Adrenal gland (tissue), 12 donors: ENCODE data around the gene RNH1. TPM values are rescaled to one million over a fixed set of nuclear protein-coding genes. Genes with fewer than 3 reads are reported as not detected.

Experiments used
- DNase-seq, 7 donors: peaks; one replicate each; pipeline ENCODE4 v3.0.0-alpha.2; 2019 to 2020
- H3K27ac ChIP-seq, 5 donors: fragments of 200-600 bp; sonication (generic) in 4 of 5; 1 replicate in 3 of 5; 2 replicates in 2 of 5; pipeline versions ENCODE4 v1.5.1 to v1.8.0; 2016 to 2020; ENCODE audit warnings: mild to moderate bottlenecking in 1 of 5
- H3K27me3 ChIP-seq: fragments of 200-600 bp; 2 replicates; pipeline ENCODE4 v1.8.0; 2021
- H3K36me3 ChIP-seq, 2 donors: fragments of 200-600 bp; replicated peaks in 1 of 2; 1 replicate in 1 of 2; 2 replicates in 1 of 2; pipeline versions ENCODE4 v1.5.1 to v1.8.0; 2018 to 2022
- H3K4me1 ChIP-seq, 2 donors: fragments of 200-600 bp; replicated peaks in 1 of 2; 1 replicate in 1 of 2; 2 replicates in 1 of 2; pipeline versions ENCODE4 v1.5.1 to v1.8.0; 2018 to 2021
- H3K4me3 ChIP-seq, 4 donors: fragments of 200-600 bp; sonication (generic) in 3 of 4; one replicate each; pipeline ENCODE4 v1.5.1; 2016 to 2018
- H3K9me3 ChIP-seq, 3 donors: fragments of 200-600 bp; sonication (generic) in 1 of 3; replicated peaks in 1 of 3; 1 replicate in 2 of 3; 2 replicates in 1 of 3; pipeline versions ENCODE4 v1.5.1 to v1.8.0; 2016 to 2021
- POLR2A ChIP-seq, 2 donors: fragments of 450-650 bp; IDR thresholded peaks; one replicate each; pipeline ENCODE4 v1.6.1; 2017; ENCODE audit warnings: antibody characterized with exemption in 2 of 2, mild to moderate bottlenecking in 2 of 2, moderate library complexity in 1 of 2
- WGBS, 4 donors: extraction: QIAGEN DNeasy Blood & Tissue Kit in 2 of 4; methylation state at CpG; one replicate each; pipeline versions ENCODE4 v1.1.5 to v1.1.7; 2013 to 2017; 5-methylcytosine and 5-hydroxymethylcytosine counted together
- intact Hi-C, 2 donors: fragments of 100-400 bp; cut with DNase I; formaldehyde crosslinking; loops; one replicate each; pipeline versions ENCODE4 v1.14.1 to v1.15.0; 2022 to 2023
- polyA plus RNA-seq, 3 donors: library from polyadenylated mRNA; stranded (reverse); fragments of 200-250 nt in 2 of 3; fragments of 350-450 nt in 1 of 3; fragmentation: Illumina TruSeq in 1 of 3; extraction: RNeasy Lipid Tissue Mini Kit (QIAGEN cat#74804) in 1 of 3; gene quantifications; one replicate each; pipeline ENCODE4 v1.2.3, GENCODE V29; 2013 to 2014
- total RNA-seq, 9 donors: library from RNA; depleted of rRNA in 4 of 9; stranded (reverse); fragments of >200 nt in 4 of 9; fragments of 120-200 nt in 1 of 9; fragmentation: NEBNext Ultra II Directional in 1 of 9; extraction: Animal tissue kit (Norgen Biotek cat#: 25700) in 1 of 9; gene quantifications; one replicate each; pipeline versions ENCODE4 v1.1.0 to v1.2.4, GENCODE V29; 2013 to 2023
- TF ChIP-seq, protein P1 (sequence below), 6 experiments: fragments of 450-650 bp in 4 of 6; fragments of 200-600 bp in 2 of 6; sonication (generic) in 1 of 6; IDR thresholded peaks; 1 replicate in 5 of 6; 2 replicates in 1 of 6; pipeline versions ENCODE4 v1.5.1 to v1.8.0; 2016 to 2021; ENCODE audit warnings: antibody characterized with exemption in 6 of 6, mild to moderate bottlenecking in 2 of 6, moderate library complexity in 1 of 6
- donor health status: healthy with polysubstance abuse.
- donor health status: Bipolar disorder and iron deficiency.
- donor health status: DM: yes; HTN: yes; CAD: no.
- donor health status: DM: no; HTN: no; CAD: no.
- donor health status: DM: no; HTN: no; CAD: no.
- donor health status: DM: yes; HTN: yes; CAD: no.

Gene RNH1
- total and polyA plus RNA-seq, 12 donors: 36.3 to 342 (median 205) TPM

DNA sequence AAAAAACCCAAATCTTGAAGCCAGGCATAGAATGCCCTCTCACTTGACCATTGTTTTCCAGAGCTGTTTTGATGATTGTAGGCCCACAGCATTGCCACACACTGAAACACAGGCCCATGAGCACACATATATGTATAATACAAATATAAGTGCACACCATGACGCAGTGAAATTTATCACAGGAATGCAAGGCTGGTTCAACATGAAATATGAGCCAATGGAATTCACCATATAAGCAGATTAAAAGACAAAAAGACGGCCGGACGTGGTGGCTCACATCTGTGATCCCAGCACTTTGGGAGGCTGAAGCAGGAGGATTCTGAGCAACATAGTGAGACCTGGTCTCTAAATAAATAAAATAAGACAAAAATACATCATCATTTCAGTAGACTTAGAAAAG is 9.4 kb upstream of the RNH1 start:
- Histone ChIP-seq H3K4me3 (no peak overlapping the region), H3K27me3 (no peaks in the 10 kb centered on the region), H3K27ac (no peak overlapping the region), H3K36me3 (no peaks in the 10 kb centered on the region), H3K9me3 (no peaks in the 10 kb centered on the region), H3K4me1 (peaks cover 0 to 3% of the 10 kb centered on the region in 2 donors)
- WGBS, 4 donors: 94 to 96% (median 95%) methylated on average over 4 of the region's 4 CpGs
- DNase-seq: no peak
- intact Hi-C loops: no loop called here
- TF ChIP-seq, protein P1, sequence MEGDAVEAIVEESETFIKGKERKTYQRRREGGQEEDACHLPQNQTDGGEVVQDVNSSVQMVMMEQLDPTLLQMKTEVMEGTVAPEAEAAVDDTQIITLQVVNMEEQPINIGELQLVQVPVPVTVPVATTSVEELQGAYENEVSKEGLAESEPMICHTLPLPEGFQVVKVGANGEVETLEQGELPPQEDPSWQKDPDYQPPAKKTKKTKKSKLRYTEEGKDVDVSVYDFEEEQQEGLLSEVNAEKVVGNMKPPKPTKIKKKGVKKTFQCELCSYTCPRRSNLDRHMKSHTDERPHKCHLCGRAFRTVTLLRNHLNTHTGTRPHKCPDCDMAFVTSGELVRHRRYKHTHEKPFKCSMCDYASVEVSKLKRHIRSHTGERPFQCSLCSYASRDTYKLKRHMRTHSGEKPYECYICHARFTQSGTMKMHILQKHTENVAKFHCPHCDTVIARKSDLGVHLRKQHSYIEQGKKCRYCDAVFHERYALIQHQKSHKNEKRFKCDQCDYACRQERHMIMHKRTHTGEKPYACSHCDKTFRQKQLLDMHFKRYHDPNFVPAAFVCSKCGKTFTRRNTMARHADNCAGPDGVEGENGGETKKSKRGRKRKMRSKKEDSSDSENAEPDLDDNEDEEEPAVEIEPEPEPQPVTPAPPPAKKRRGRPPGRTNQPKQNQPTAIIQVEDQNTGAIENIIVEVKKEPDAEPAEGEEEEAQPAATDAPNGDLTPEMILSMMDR (IDR thresholded peaks at IDR 0.05): no peak
- no peak for TF ChIP-seq POLR2A (IDR thresholded peaks at IDR 0.05)

DNA sequence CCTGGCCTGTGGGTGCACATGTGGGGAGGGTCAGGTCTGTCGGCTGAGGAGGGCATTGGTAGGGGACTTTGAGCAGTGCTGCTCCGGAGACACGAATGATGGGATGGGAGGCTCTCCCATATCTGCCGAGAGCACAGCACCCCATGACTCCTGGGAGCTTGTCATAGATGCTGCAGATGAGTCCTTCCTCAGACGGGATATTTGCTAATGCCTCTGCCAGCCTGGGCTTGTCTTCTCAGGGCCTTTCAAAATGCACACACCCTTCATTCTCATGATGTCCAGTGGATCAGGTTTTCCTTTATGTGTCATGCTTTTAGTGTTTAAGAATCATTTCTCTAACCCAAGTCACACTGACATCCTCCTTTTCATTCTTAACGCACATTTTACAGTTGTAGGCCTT is 8.1 kb upstream of the RNH1 start:
- intact Hi-C loops: no loop called here
- Histone ChIP-seq H3K9me3 (no peaks in the 10 kb centered on the region), H3K27ac (no peak overlapping the region), H3K4me1 (peaks cover 0 to 3% of the 10 kb centered on the region in 2 donors), H3K4me3 (no peak overlapping the region), H3K27me3 (no peaks in the 10 kb centered on the region), H3K36me3 (no peaks in the 10 kb centered on the region)
- DNase-seq: no peak
- no peak for TF ChIP-seq POLR2A (IDR thresholded peaks at IDR 0.05)
- TF ChIP-seq, protein P1 (IDR thresholded peaks at IDR 0.05): no peak
- WGBS, 4 donors: 92 to 96% (median 95%) methylated on average over 5 to 6 of the region's 6 CpGs

DNA sequence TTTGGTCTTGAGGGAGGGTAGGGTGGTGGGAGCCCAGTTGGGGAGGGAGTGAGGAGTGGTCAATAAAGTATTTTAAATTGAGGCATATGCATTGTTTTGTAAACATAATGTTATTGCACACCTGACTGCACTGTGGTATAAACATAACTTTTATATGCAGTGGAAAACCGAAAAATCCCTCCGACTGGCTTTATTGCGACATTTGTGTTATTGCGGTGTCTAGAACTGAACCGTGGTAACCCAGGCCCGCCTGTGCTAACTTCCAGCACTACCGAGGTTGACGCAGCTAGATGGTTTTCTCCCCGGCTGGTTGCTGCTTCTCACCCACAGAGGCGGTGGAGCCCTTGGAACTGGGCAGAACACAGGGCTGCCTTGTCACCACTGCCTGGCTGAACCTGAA is 7.6 kb upstream of the RNH1 start:
- Histone ChIP-seq H3K4me3 (no peak overlapping the region), H3K9me3 (no peaks in the 10 kb centered on the region), H3K4me1 (peaks cover 0 to 3% of the 10 kb centered on the region in 2 donors), H3K27me3 (no peaks in the 10 kb centered on the region), H3K27ac (no peak overlapping the region), H3K36me3 (no peaks in the 10 kb centered on the region)
- intact Hi-C loops: no loop called here
- 82 to 91% (median 88%) methylated on average over 10 of the region's 10 CpGs for WGBS, 4 donors
- no peak for DNase-seq
- no peak for TF ChIP-seq POLR2A (IDR thresholded peaks at IDR 0.05)
- TF ChIP-seq, protein P1 (IDR thresholded peaks at IDR 0.05): no peak

GRCh38 chr11:512761-513595 is 5.9 kb upstream of the RNH1 start:
- TF ChIP-seq POLR2A (IDR thresholded peaks at IDR 0.05): no peak
- TF ChIP-seq, protein P1 (IDR thresholded peaks at IDR 0.05): no peak
- H3K4me1 ChIP-seq: peaks cover under 1 to 1% of the 10 kb centered on the region in 2 donors
- H3K36me3 ChIP-seq: no peaks in the 10 kb centered on the region
- no peaks in the 10 kb centered on the region for H3K27me3 ChIP-seq
- no peak for DNase-seq
- H3K4me3 ChIP-seq: no peak overlapping the region
- no peak overlapping the region for H3K27ac ChIP-seq
- H3K9me3 ChIP-seq: no peaks in the 10 kb centered on the region
- WGBS, 4 donors: 91 to 94% (median 93%) methylated on average over 29 of the region's 29 CpGs
- intact Hi-C loops: no loop called here
